ENCODE measurements around the gene SNTG2.

SNTG2 gene

DNA sequence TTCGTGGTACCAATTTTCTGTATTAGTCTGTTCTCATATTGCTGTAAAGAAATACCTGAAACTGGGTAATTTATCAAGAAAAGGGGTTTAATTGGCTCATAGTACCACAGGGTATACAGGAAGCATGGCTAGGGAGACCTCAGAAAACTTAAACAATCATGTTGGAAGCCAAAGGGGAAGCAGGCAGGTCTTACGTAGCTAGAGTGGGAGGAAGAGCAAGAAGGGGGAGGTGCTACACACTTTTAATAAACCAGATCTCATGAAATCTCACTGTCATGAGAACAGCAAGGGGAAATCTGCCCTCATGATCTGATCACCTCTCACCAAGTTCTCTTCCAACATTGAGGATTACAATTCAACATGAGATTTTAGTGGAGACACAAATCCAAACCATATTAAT is 235.8 kb downstream of the SNTG2 start:
- no peak overlapping the region for H3K4me3 Mint-ChIP-seq
- H3K27ac Mint-ChIP-seq = no peak overlapping the region

DNA sequence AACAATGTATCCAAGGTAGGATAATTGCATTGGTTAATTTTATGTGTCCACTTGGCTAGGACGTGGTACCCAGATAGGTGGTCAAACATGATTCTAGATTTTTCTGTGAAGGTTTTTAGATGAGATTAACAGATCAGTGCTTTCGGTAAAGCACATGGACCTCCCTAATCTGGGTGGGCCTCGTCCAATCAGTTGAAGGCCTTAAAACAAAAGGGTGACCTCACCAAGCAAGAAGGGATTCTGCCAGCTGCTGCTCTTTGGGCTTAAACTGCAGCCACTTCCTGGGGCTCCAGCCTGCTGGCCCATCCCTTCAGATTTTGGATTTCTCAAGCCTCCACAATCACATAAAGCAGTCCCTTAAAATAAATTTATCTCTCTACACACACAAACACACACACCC is 236.5 kb downstream of the SNTG2 start:
- Mint-ChIP-seq H3K27me3 (no peaks in the 10 kb centered on the region), H3K4me1 (no peaks in the 10 kb centered on the region), H3K4me3 (no peak overlapping the region), H3K27ac (no peak overlapping the region), H3K36me3 (no peaks in the 10 kb centered on the region), H3K9me3 (peaks cover 18% of the 10 kb centered on the region)
- no peak for ATAC-seq

More for the DNA sequence above, 235.8 kb downstream of the SNTG2 start:
- Mint-ChIP-seq H3K27me3 (no peaks in the 10 kb centered on the region), H3K9me3 (peaks cover 18% of the 10 kb centered on the region), H3K4me1 (no peaks in the 10 kb centered on the region), H3K36me3 (no peaks in the 10 kb centered on the region)
- no peak for ATAC-seq

DNA sequence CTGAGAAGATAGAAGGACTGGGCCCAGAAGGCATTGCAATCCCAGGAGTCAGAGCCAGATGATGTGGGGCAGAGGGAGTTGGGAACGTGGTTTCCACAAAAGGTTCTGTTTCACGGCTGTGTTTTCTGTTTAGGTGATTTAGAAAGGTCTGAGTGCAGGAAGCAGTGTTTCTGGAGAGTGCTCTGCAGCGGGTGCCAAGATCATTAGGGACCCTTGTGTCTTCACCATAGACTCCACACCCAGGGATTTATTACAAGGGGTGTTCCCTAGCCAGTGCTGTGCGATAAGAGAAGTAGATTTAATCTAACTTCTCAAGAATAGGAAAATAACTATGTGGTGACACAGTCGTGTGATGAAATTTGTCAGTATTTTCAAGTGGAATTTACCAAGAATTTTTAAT is 241.5 kb downstream of the SNTG2 start:
- ATAC-seq = no peak
- peaks cover 18% of the 10 kb centered on the region for H3K9me3 Mint-ChIP-seq
- no peak overlapping the region for H3K27ac Mint-ChIP-seq
- H3K36me3 Mint-ChIP-seq = no peaks in the 10 kb centered on the region
- H3K4me1 Mint-ChIP-seq = no peaks in the 10 kb centered on the region
- no peak overlapping the region for H3K4me3 Mint-ChIP-seq
- H3K27me3 Mint-ChIP-seq = peaks cover 6% of the 10 kb centered on the region

DNA sequence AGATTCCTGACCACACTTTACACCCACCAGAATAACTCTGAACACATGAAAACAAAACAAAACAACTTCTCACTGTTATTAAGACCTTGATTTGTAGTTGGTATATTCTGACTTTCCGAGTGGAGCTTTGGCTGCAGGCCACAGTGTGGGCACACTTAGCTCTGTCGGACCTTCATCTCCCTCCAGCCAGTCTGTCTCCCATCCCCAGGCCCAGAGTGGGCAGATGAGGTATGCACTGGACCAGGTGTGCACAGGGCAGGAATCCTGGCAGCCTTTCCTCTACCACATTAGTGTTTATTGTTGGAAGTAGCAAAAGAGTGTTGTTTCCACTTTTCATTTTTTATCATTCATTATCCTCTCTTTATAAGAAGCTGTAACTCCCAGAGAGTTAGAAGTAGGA is 243.2 kb downstream of the SNTG2 start:
- H3K36me3 Mint-ChIP-seq = no peaks in the 10 kb centered on the region
- ATAC-seq = no peak

DNA sequence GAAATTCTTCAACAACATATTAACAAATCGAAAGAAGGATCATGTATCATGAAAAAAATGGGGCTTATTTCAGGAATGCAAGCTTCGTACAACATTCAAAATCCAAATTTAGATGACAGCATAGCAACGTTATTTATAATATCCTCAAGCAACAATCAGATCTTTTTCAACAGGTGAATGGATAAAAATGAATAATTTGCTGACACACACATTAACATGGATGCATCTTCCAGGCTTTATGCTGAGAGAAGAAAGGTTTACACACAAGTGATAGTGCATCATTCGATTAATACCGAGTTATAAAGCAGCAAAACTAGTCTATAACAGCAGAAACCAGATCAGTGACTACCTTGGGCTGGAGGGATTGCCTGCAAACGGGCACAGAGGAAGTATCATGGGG is 253.1 kb downstream of the SNTG2 start:
- Mint-ChIP-seq H3K4me1 (no peaks in the 10 kb centered on the region), H3K27me3 (no peaks in the 10 kb centered on the region), H3K27ac (no peak overlapping the region), H3K36me3 (no peaks in the 10 kb centered on the region), H3K4me3 (no peak overlapping the region), H3K9me3 (peaks cover 12% of the 10 kb centered on the region)
- ATAC-seq = no peak

More for the DNA sequence above, 243.2 kb downstream of the SNTG2 start:
- H3K9me3 Mint-ChIP-seq = peaks cover 17% of the 10 kb centered on the region
- H3K4me1 Mint-ChIP-seq = no peaks in the 10 kb centered on the region
- no peak overlapping the region for H3K4me3 Mint-ChIP-seq
- peaks cover 6% of the 10 kb centered on the region for H3K27me3 Mint-ChIP-seq
- H3K27ac Mint-ChIP-seq = no peak overlapping the region

DNA sequence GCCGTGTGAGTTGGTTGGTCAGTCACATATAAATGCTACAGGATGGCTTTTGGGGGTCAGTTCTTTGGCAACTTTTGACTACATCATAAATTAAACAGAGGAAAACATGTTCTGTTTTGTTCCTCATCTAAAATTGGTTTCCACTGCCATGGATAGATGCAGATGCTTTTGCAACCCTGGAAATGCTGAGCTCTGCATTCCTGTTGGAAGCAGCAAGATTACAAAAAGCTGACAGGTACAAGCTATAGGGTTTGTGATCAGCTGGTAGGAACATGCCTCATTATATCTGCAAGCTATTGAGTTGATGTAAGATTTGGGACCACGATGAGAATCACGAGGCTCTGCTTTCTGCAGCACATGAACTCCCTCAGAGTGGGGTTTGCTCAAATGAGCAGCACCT is 255.2 kb downstream of the SNTG2 start:
- no peak overlapping the region for H3K27ac Mint-ChIP-seq
- no peaks in the 10 kb centered on the region for H3K36me3 Mint-ChIP-seq
- no peaks in the 10 kb centered on the region for H3K4me1 Mint-ChIP-seq
- no peak overlapping the region for H3K4me3 Mint-ChIP-seq
- peaks cover 12% of the 10 kb centered on the region for H3K9me3 Mint-ChIP-seq
- no peaks in the 10 kb centered on the region for H3K27me3 Mint-ChIP-seq
- no peak for ATAC-seq

DNA sequence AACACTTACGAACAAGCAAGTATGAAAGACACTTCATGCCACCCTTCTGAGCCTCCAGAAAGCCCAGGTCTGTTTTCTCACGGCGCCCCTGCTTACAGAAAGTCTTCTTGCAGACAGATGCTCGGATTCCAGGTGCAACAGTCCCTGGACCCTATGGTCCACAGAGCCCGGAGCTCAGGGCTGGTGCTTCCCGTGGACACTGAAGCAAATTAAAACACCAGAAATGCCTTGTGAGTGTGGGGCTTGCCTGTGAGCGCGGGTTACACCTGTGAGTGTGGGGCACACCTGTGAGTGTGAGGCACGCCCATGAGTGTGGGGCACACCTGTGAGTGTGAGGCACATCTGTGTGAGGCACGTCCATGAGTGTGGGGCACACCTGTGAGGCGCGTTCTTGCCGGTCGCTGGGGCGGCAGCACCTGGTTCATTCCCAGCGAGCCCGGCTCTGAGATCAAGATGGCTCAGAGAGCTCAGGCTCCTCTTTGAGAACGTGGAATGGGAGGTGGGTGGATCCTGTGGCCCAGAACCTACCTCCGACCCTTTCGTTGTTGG is 257.4 kb downstream of the SNTG2 start:
- Mint-ChIP-seq H3K27me3 (no peaks in the 10 kb centered on the region), H3K36me3 (no peaks in the 10 kb centered on the region), H3K27ac (no peak overlapping the region), H3K4me3 (no peak overlapping the region), H3K9me3 (peaks cover 9% of the 10 kb centered on the region), H3K4me1 (no peaks in the 10 kb centered on the region)
- ATAC-seq = no peak

DNA sequence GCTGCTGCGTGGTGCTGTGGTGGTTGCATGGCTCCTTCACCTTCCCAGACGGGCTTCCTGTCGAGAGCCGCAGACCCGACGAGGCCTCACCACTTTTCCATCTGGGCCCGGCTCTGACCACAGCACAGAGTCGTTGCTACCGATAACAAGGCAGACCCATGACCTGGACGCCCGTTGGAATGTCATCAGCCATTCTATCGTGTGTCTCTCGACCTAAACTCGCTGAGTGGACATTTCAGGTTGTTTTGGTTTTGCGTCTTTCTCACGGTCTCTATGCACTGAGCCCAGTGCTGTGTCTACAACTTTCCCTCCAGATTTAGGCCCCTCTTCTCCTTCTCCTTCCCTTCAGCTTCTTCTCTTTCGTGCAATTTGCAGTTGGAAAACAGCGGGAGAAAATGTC is 257.9 kb downstream of the SNTG2 start:
- no peak for ATAC-seq
- H3K36me3 Mint-ChIP-seq = no peaks in the 10 kb centered on the region
- H3K4me3 Mint-ChIP-seq = no peak overlapping the region
- no peaks in the 10 kb centered on the region for H3K4me1 Mint-ChIP-seq
- no peaks in the 10 kb centered on the region for H3K27me3 Mint-ChIP-seq
- peaks cover 9% of the 10 kb centered on the region for H3K9me3 Mint-ChIP-seq
- no peak overlapping the region for H3K27ac Mint-ChIP-seq

DNA sequence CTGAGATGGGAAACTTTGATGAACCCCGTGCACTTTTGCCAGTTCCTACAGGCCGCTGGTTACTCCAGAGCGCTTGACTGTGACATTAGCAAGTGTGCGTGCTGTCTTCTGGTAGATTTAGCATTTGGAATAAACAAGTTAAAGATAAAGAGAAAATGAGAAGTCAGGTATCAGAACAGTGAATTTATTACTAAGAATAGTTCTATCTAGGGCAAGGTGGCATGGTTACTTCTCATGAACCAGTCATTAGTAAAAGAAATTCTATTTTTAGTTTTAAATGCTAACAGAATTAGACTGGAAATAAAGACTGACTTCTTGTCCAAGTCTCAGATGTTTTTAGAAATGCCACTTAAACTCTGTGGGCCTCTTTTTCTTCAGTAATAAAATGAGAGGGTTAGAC is 258.6 kb downstream of the SNTG2 start:
- Mint-ChIP-seq H3K27me3 (no peaks in the 10 kb centered on the region), H3K4me3 (no peak overlapping the region), H3K36me3 (no peaks in the 10 kb centered on the region), H3K9me3 (peaks cover 13% of the 10 kb centered on the region), H3K27ac (no peak overlapping the region), H3K4me1 (no peaks in the 10 kb centered on the region)
- ATAC-seq = no peak

DNA sequence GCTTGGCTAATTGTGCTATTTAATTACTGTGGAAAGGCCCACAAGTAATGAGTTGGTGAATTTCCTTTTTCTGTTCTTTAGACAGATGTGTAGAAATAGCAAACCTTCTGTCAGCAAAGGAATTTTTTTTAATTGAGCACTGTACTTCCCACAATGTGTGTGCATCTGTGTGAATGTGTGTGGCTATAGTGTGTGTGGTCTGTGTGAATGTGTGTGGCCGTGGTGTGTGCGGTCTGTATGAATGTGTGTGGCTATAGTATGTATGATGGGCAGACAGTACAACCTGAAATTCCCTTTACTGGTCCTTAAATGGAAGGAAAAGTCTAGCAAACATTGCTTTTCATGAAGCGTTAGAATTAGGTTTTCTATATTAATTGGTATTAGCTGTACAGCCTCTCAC is 259.1 kb downstream of the SNTG2 start:
- Mint-ChIP-seq H3K4me3 (no peak overlapping the region), H3K9me3 (peaks cover 16% of the 10 kb centered on the region), H3K36me3 (no peaks in the 10 kb centered on the region), H3K27me3 (no peaks in the 10 kb centered on the region), H3K27ac (no peak overlapping the region), H3K4me1 (no peaks in the 10 kb centered on the region)
- no peak for ATAC-seq

DNA sequence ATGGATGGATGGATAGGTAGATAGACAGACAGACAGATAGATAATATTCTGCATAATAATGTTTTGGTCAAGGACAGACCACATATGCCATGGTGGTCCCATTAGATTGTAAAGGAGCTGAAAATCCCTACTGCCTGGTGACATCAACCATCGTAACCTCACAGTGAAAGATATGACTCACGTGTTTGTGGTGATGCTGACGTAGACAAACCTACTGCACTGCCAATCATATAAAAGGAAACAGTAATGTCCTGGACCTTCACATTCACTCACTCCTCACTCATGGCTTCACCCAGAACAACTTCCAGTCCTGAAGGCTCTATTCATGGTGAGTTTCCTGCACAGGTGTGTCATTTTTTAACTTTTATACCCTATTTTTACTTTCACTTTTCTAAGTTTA is 259.7 kb downstream of the SNTG2 start:
- no peaks in the 10 kb centered on the region for H3K36me3 Mint-ChIP-seq
- peaks cover 16% of the 10 kb centered on the region for H3K9me3 Mint-ChIP-seq
- H3K4me1 Mint-ChIP-seq = no peaks in the 10 kb centered on the region
- no peak overlapping the region for H3K27ac Mint-ChIP-seq
- no peak for ATAC-seq
- no peak overlapping the region for H3K4me3 Mint-ChIP-seq
- no peaks in the 10 kb centered on the region for H3K27me3 Mint-ChIP-seq

DNA sequence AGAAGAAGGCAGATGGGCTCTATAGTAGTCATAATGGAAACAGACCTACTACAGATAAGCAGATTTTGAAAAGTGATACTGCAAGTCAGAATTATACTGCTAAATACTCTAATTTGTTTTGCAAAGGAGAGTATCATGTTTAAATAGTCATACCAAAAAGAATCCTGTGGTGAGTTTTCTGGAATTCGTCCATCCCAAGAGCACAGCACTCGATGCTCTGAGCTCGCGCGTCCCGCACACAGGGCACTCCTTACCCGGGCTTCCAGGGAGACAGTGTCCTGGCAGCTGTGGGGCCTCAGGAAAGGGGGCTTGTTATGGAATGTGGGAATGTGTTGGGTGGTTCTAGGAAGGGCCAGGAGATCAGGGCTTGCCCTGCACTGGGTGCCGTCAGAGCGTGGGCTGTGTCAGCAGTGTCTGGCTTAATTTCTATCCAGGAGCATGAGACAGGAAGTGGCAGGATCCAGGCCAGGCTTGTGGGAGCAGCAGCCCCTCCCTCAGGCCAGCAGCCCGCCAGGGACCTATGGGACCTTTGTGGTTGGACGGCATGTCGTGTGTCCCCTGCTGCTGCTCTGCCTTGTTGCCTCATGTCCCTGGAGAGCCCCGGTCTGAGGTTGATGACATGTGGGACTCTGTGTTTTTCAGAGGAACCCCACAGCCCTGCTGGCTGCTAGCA is 269.4 kb downstream of the SNTG2 start:
- H3K9me3 Mint-ChIP-seq = peaks cover 8% of the 10 kb centered on the region
- no peaks in the 10 kb centered on the region for H3K4me1 Mint-ChIP-seq
- ATAC-seq = no peak
- peaks cover 9% of the 10 kb centered on the region for H3K27me3 Mint-ChIP-seq
- no peak overlapping the region for H3K4me3 Mint-ChIP-seq
- H3K36me3 Mint-ChIP-seq = no peaks in the 10 kb centered on the region
- no peak overlapping the region for H3K27ac Mint-ChIP-seq

DNA sequence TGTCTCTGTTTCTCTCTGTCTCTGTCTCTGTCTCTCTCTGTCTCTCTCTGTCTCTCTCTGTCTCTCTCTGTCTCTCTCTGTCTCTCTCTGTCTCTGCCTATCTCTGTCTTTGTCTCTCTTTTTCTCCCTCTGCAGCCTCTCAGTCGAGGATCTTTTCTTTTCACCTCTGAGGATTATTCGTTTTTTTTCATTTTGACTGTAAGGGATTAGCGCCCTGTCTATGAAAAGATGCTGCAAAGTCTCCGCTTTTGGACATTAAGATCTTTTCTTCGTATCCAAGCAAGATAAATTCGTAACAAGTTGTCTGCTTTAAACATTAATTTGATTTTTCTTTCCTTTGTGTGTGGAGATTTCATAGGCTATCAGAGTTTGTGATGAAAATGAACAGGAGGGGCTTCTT is 271.4 kb downstream of the SNTG2 start:
- no peak overlapping the region for H3K27ac Mint-ChIP-seq
- ATAC-seq = no peak
- no peaks in the 10 kb centered on the region for H3K4me1 Mint-ChIP-seq
- H3K9me3 Mint-ChIP-seq = peaks cover 8% of the 10 kb centered on the region
- H3K4me3 Mint-ChIP-seq = no peak overlapping the region
- H3K36me3 Mint-ChIP-seq = no peaks in the 10 kb centered on the region
- peaks cover 9% of the 10 kb centered on the region for H3K27me3 Mint-ChIP-seq

DNA sequence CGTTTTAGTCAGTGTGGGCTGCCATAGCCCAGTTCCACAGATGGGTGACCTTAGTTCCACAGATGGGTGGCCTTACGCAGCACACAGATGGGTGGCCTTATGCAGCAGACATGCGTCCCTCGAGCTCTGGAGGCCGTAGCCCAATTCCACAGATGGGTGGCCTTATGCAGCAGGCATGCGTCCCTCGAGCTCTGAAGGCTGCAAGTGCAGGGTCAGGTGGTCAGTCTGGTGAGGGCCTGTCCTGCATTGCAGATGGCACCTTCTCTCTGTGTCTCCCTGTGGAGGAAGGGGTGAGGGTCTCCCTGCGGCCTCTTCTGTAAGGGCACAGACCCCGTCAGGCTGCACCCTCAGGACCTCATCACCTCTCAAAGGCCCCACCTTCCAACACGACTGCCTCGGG is 273.1 kb downstream of the SNTG2 start:
- peaks cover 2% of the 10 kb centered on the region for H3K27me3 Mint-ChIP-seq
- no peak for ATAC-seq
- H3K9me3 Mint-ChIP-seq = peaks cover 8% of the 10 kb centered on the region
- no peak overlapping the region for H3K4me3 Mint-ChIP-seq
- no peak overlapping the region for H3K27ac Mint-ChIP-seq
- H3K4me1 Mint-ChIP-seq = no peaks in the 10 kb centered on the region
- H3K36me3 Mint-ChIP-seq = no peaks in the 10 kb centered on the region

DNA sequence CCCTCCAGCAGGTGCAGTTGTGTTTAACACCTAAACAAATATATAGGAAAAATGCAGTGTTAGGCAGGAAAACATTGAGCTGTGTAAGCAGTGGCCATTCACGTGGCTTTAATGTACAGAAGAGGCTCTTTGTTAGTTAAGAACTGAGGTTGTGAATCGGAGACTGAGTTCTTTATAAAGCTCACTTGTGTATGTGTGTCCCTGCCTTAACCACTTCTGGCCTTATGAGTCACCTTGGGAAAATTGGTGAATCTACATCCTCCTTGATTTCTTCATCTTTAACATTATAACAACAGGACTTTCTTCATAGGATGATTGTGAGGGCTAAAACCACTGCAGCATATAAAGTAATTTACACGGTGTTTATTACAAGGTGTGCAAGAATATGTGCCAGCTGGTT is 274.3 kb downstream of the SNTG2 start:
- H3K4me3 Mint-ChIP-seq = no peak overlapping the region
- H3K36me3 Mint-ChIP-seq = no peaks in the 10 kb centered on the region
- no peak for ATAC-seq
- H3K9me3 Mint-ChIP-seq = peaks cover 8% of the 10 kb centered on the region
- no peak overlapping the region for H3K27ac Mint-ChIP-seq
- H3K4me1 Mint-ChIP-seq = no peaks in the 10 kb centered on the region
- no peaks in the 10 kb centered on the region for H3K27me3 Mint-ChIP-seq

DNA sequence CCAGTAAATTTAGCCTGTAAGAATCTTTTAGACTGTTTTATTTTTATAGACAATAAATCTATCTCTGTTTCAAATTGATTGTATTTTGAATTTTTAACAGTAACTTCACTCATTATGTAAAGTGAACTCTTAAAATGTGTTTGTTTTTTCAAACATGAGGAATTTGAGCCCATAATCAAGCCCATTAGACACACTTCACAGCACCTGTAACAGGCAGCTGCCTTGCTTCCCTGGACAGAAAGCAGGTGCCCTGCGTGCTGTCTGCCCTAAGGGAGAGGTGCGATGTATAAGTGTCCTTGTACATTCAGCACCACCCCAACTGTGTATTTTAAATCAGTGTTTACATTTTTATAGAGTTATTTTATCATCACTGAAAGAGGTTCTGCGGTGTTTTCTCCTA is 276.1 kb downstream of the SNTG2 start:
- no peak for ATAC-seq
- Mint-ChIP-seq H3K27ac (no peak overlapping the region), H3K4me3 (no peak overlapping the region), H3K36me3 (no peaks in the 10 kb centered on the region), H3K4me1 (no peaks in the 10 kb centered on the region), H3K27me3 (no peaks in the 10 kb centered on the region), H3K9me3 (peaks cover 4% of the 10 kb centered on the region)
